ENCODE data around the gene PBOV1.

PBOV1 gene

DNA sequence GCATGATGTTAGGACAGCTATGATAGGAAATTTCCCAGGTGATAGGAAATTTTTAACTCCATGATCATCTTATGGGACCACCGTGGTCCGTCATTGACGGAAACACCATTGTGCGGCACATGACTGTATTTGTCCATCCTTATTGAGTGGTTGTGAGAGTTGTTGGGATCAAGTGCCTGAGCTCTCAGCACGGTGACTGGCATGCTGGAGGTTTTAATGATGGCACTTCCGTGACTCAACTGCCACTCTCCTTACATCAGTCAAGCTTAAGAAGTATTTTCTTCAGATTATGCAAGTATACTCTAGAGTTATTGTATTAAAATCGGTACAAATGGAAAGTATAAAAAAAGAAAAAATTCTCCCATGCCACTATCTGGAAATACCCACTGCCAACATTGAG lies 20.7 kb downstream of the PBOV1 start:
- no peak overlapping the region for H3K4me3 ChIP-seq (ENCODE audit: low read depth, low read length)
- TF ChIP-seq, protein P1, sequence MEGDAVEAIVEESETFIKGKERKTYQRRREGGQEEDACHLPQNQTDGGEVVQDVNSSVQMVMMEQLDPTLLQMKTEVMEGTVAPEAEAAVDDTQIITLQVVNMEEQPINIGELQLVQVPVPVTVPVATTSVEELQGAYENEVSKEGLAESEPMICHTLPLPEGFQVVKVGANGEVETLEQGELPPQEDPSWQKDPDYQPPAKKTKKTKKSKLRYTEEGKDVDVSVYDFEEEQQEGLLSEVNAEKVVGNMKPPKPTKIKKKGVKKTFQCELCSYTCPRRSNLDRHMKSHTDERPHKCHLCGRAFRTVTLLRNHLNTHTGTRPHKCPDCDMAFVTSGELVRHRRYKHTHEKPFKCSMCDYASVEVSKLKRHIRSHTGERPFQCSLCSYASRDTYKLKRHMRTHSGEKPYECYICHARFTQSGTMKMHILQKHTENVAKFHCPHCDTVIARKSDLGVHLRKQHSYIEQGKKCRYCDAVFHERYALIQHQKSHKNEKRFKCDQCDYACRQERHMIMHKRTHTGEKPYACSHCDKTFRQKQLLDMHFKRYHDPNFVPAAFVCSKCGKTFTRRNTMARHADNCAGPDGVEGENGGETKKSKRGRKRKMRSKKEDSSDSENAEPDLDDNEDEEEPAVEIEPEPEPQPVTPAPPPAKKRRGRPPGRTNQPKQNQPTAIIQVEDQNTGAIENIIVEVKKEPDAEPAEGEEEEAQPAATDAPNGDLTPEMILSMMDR (IDR thresholded peaks at IDR 0.05; ENCODE audit: borderline replicate concordance, insufficient read depth, low read depth, low read length), result no peak

DNA sequence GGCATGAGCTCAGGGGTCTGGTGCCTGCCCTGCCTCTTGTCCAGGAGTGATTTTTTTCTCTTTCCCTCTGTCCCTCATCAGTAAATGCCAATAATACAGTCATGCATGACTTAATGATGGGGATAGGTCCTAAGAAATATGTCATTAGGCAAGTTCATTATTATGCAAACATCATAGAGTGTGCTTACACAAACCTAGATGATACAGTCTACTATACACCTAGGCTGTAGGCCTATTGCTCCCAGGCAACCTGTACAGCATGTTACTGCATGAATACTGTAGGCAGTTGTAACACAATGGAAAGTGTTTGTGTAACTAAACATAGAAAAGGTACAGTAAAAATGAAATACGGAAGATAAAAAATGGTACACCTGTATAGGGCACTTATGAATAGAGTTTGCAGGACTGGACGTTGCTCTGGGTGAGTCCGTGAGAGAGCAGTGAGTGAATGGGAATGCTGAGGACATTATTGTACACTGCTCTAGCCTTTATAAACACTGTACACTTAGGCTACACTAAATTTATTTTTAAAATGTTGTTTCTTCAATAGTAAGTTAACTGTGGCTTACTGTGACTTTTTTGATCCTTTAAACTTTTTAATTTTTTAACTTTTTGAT lies 22.1 kb downstream of the PBOV1 start:
- TF ChIP-seq, protein P1 (IDR thresholded peaks at IDR 0.05; ENCODE audit: borderline replicate concordance, insufficient read depth, low read depth, low read length), result no peak
- H3K4me3 ChIP-seq (ENCODE audit: low read depth, low read length), result no peak overlapping the region

DNA sequence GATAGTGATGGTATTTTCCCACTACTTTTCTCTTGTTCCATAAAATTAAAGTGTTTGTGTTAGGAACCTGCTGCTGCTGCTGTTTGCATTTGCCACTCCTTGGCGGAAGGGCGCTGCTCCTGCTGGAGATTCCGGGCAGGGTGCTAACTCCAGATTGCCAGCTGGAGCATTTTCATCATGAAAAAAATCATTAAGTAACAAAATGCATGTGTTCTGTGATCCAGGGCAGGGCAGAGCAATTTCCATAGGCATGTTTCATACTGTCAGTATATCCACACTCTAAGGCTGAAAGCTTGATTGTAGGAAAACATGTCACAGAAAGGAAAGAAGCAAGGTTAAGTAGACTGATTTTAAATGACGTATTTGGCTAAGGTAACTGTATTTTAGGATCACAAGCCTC lies 24.0 kb downstream of the PBOV1 start:
- H3K4me3 ChIP-seq (ENCODE audit: low read depth, low read length), result no peak overlapping the region
- TF ChIP-seq, protein P1 (IDR thresholded peaks at IDR 0.05; ENCODE audit: borderline replicate concordance, insufficient read depth, low read depth, low read length), result no peak

DNA sequence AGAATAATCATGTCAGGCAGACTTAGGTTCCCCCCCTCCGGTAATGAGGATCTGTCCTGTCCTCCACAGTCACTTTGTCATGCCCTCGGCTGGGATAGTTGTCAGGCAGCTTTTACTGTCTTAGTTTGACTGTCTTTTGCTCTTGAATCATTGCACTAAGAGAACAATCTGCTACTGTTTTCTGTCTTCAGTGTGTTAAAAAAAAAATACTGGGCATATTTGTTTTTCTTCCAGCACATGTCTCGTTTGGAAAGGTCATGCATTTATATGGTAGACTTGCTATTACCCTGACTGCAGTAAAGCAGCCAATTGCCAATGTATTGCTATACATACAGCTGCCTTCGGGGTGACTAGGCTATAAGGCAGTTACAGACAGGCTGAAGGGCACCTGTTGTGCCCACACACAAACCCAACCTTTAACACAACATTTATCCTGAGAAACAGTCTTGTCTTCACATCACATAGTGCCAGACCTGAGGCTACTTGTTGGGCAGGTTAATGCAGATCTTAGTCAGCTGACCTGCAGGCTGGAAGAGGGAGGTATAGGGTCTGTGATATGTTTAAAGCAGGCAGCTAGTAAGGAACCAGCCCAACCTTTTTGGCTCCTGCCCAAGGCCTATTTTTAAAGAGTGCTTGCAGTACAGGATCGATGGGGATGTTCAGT lies 29.9 kb downstream of the PBOV1 start:
- H3K4me3 ChIP-seq (ENCODE audit: low read depth, low read length), result no peak overlapping the region
- TF ChIP-seq, protein P1 (IDR thresholded peaks at IDR 0.05; ENCODE audit: borderline replicate concordance, insufficient read depth, low read depth, low read length), result no peak

DNA sequence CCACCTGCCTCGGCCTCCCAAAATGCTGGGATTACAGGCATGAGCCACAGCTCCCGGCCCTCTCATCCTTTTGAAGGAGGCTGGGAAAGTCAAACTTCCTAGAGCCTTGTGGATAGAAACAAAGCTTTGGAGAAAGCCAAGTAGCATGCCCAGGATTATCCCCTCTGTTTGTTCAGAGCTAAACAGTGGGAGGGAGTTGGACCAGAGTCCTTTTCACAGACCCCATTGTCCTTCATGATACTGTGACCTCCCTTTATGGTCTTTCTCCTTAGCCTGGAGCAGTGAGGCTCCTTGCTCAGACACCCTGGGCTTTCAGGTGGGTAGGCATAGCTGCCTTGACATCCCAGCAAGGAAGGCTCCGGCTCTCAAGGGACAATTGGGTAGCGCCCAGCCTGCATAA lies 31.1 kb downstream of the PBOV1 start:
- no peak overlapping the region for H3K4me3 ChIP-seq (ENCODE audit: low read depth, low read length)
- TF ChIP-seq, protein P1 (IDR thresholded peaks at IDR 0.05; ENCODE audit: borderline replicate concordance, insufficient read depth, low read depth, low read length), result no peak

DNA sequence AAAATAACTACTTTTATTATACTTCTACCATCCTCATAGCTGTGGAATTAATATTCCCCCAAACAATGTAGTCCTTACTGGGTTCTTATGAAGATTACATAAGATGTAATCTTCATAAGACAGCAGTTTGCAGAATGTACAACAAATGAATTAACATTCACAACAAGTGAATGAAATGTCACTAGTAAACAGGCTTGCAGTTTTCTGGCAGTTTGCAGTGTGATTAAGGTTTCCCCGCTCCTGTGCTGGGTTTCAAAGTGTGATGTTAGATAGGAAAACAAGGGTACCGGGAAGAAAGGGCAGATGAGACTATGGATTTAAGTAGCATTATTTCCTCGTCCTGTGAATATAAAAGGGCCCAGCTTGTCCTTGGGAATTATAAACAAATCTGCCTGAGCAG lies 34.1 kb downstream of the PBOV1 start:
- no peak overlapping the region for H3K4me3 ChIP-seq (ENCODE audit: low read depth, low read length)
- TF ChIP-seq, protein P1 (IDR thresholded peaks at IDR 0.05; ENCODE audit: borderline replicate concordance, insufficient read depth, low read depth, low read length), result no peak

DNA sequence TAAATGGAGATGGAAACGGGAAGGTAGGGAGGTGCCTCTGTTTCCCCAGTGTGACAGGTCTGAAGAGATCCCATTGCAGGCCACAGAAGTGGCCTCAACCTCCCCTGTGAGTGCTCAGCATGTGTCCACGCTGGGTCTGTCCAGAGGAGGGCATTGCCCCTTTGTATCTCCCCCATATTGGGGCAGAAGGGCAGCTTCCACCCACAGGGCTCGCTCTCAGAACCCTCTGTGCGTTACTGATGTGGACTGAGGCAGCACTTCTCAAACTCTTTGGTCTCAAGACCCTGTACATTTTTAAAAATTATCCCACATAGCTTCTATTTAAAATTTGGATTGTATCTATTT lies 34.5 kb downstream of the PBOV1 start:
- no peak overlapping the region for H3K4me3 ChIP-seq (ENCODE audit: low read depth, low read length)
- TF ChIP-seq, protein P1 (IDR thresholded peaks at IDR 0.05; ENCODE audit: borderline replicate concordance, insufficient read depth, low read depth, low read length), result no peak
